Fibroblast of skin of left biceps (primary cell): ENCODE data around the gene RGP1.

Source experiments
- DNase-seq, 2 experiments: peaks; one replicate each; pipeline ENCODE4 v3.0.0-alpha.2; 2013; ENCODE audit warnings: low read depth in 2 of 2

The RGP1 gene, protein sequence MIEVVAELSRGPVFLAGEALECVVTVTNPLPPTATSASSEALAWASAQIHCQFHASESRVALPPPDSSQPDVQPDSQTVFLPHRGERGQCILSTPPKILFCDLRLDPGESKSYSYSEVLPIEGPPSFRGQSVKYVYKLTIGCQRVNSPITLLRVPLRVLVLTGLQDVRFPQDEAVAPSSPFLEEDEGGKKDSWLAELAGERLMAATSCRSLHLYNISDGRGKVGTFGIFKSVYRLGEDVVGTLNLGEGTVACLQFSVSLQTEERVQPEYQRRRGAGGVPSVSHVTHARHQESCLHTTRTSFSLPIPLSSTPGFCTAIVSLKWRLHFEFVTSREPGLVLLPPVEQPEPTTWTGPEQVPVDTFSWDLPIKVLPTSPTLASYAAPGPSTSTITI

GRCh38 chr9:35748858-35749514 is at the start of gene RGP1, which contains the start of gene GBA2:
Gene RGP1, plus strand, starts transcription at chr9:35749287. Its CDS starts 469 bp downstream, at chr9:35749756.
Gene GBA2, minus strand, starts transcription at chr9:35749228. Its CDS starts 524 bp downstream, at chr9:35748704.
- DNase-seq: no peak

- DNase-seq: no peak
These were observed 49.1 kb upstream of the RGP1 start for GRCh38 chr9:35700031-35700430.

DNA sequence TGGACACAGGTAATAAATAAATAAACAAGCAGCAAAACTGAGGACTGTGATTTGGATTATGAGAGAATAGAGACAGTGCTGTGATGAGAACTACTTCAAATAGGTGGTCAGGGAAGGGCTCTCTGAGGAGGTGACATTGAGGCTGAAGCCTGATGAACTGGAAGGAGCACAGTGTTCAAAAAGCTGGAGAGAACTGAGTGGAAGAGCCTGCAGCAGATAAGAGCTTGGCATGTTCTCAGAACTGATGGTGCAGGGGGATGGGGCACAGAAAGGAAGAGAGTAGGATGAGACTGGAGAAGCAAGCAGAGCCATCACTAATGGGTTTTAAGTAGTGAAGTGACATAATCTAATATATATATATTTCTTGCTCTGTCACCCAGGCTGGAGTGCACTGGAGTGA is 48.1 kb upstream of the RGP1 start:
- no peak for DNase-seq

DNA sequence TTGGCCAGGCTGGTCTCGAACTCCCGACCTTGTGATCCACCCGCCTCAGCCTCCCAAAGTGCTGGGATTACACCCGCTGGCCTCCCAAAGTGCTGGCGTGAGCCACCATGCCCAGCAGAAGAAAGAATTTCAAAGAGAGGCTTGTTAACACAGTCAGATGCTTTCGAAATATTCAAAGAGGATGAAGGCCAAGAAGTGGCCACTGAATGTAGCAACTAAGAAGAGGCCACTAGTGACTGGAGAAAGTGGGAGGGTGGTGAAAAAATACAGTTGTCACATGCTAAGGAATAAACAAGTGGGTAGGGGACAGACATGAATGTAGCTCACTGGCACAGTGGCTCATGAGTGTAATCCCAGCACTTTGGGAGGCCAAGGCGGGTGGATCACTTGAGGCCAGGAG is 46.4 kb upstream of the RGP1 start:
- DNase-seq: no peak

GRCh38 chr9:35703906-35704672 is 45.0 kb upstream of the RGP1 start:
- no peak for DNase-seq

DNA sequence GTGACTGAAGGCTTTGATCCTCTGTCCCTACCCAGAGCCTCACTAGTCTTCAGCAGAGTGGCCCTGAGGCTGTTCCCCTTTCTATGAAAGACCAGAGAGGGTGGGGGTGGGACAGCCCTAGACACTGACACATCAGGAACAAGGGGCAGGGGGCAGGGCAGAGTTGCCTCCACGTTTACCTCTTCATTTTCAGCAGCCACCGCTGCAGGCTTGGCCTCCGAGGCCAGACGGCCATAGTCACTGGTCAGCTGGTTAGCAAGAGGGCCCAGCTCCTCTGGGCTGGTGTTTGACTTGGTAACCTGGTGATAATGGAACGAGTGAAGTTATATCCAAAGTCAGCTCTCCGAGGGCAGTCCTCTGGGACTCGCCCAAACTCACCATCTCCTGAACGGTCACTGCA is 43.7 kb upstream of the RGP1 start:
- no peak for DNase-seq

DNA sequence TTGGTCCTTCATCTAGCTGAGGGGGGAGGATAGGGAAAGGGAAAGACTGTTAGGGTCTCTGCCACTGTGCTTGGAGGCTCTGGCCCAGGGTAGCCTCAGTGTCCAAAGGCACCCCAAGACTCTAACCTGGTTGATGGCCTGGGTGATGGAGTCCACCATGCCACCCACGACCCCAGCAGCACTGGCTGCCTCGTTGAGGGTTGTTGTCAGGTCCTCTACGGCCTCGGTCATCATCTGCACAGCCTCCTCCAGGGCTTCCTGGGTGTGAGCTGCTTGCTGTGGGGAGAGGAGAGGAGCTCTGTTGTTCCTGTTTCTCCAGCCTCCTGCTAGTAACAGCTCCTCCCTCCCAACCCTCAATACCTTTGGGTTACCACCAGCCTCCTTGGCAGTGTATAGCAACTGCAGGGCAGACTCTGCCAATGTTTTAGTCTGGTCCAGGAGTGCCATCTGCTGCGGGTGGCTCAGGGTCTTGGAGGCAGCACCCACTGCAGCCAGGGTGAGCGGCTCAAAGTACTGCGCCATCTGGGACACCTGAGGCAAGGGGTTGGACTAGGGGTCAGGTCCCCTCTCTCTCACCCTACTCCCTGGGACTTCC is 43.2 kb upstream of the RGP1 start:
- no peak for DNase-seq

DNA sequence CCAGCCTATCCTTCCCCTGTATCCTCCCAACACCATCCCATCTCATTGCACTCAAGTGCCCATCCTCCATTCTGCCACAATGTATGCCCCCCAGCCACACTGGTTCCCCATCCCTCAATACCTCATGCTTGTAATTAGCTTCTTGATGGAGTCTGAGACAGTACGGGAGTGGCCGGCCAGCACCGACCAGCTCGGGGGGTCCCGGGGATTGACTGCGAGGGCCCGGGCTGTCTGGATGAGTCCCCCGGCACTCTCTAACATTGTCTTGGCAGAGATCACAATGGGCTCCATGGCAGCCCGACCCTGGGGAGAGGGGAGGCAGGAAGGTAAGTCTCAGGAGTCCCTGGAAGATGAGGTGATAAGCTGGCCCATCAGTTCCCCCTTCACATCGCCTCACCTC is 42.1 kb upstream of the RGP1 start:
- DNase-seq: no peak

GRCh38 chr9:35708146-35708545 is 40.9 kb upstream of the RGP1 start:
- DNase-seq: no peak

DNA sequence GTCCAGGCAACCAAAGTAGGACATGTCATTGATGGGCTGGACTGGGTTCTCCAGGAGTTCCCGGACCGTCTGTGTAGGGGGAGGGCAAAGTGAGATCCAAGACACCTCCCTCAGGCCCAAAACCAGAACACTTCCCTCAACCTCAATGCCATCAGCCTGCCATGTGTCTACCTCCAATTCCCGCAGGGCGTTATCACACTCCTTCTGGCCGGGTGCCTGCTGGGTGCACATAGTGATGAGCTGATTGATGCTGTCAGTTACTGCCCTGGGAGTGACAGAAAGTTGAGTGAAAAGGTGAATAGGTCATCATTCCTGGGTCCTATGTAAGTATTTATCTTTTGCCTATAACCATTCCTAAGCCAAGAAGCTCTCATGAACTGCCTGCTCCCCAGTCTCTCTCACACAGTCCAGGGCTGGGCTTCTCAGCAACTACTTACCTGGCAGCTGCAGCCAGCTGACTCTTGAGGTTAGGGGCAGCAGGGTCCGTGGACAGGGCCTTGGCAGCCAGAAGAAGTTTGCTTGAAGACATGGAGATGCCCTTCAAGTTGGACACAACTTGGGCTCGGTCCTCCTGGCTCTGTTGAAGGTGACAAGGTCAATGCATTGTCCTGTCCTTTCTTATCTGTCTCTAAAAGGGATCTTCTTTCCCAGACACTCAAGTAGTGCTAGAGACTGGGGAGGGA is 38.1 kb upstream of the RGP1 start:
- no peak for DNase-seq

- no peak for DNase-seq
These were observed 37.3 kb upstream of the RGP1 start for GRCh38 chr9:35711501-35712428.

- no peak for DNase-seq
These were observed 36.2 kb upstream of the RGP1 start for GRCh38 chr9:35712762-35713400.

DNA sequence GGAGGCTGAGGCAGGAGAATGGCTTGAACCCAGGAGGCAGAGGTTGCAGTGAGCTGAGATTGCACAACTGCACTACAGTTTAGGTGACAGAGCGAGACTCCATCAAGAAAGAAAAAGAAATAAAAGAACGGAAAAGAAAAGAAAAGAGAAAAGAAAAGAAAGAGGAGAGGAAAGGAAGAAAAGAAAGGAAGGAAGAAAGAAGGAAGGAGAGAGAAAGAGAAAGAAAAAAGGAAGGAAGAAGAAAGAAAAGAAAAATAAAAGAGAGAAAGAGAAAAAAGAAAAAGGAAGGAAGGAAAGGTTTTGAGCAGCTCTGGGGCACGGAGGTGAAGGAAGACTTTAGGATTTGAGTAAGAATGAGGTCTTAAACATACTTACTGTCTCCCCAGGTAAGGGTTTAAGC is 35.5 kb upstream of the RGP1 start:
- no peak for DNase-seq

GRCh38 chr9:35714123-35714522 is 35.0 kb upstream of the RGP1 start:
- DNase-seq: no peak

- no peak for DNase-seq
These were observed 34.4 kb upstream of the RGP1 start for GRCh38 chr9:35714579-35715252.

GRCh38 chr9:35716230-35716629 is 32.9 kb upstream of the RGP1 start:
- no peak for DNase-seq

DNA sequence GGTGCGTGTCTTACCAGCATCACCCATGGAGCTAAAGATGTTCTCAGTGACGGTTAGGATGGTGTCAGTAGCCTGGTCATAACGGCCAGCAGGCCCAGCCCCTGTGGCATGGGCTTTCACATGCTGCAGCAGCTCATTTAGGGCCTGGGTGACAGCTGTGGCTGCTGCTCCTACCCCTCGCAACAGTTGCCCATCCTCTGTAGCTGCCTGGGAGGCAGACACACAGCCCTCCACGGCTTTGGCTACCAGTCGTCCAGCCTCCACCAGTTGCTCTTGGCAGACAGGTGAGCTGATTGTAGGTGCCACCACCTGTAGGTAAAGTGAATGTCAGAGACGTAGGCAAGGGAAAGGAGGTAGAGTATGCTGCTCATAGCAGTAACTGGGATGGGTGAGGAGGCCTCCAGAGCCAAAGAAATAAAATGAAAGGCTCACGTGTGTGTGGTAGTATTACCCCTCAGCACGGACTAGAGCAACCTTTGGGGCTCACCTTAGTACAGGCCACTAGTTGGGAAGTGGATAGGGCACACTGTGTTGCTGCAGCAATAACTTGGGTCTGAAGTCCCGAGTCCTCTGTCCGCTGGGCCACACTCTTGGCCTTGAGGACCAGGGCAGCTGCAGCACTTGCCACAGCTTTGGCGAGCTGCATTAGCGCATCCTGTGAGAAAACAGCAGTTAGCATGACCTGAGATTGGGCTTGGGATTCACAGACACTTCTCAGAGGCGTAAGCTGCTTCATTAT is 31.8 kb upstream of the RGP1 start:
- no peak for DNase-seq

- DNase-seq: no peak
These were observed 30.2 kb upstream of the RGP1 start for GRCh38 chr9:35718721-35719511.
